Activated naive CD4-positive, alpha-beta T cell treated with anti-CD3 and anti-CD28 coated beads, Interleukin-2, amount 50 U/mL, for 72 hours (primary cell): ENCODE results near the gene DDI2. TPM values are rescaled to one million over a fixed set of nuclear protein-coding genes. Genes with fewer than 3 reads are reported as not detected.
"Not testable (repeated sequence)": the region's sequence is repeated elsewhere in the genome, so short reads cannot be mapped to it uniquely, and the experiment has no call there.

Experiments used
- ATAC-seq, 2 donors: fragments of 150-1000 bp; cut with Tn5 transposase; 2 replicates each; pipeline ENCODE4 v1.10.0; 2021; ENCODE audit warnings: mild to moderate bottlenecking in 2 of 2, moderate library complexity in 2 of 2
- DNase-seq, 2 donors: peaks; one replicate each; pipeline ENCODE4 v3.0.0; 2021 to 2022; ENCODE audit warnings: low spot score in 2 of 2
- H3K27ac Mint-ChIP-seq, 2 donors: one replicate each; pipeline ENCODE4 v1.8.0; 2022; ENCODE audit warnings: mild to moderate bottlenecking in 2 of 2, mixed read lengths in 2 of 2
- H3K36me3 Mint-ChIP-seq, 2 donors: one replicate each; pipeline ENCODE4 v1.8.0; 2022; ENCODE audit warnings: mixed read lengths in 2 of 2
- H3K9me3 Mint-ChIP-seq, 2 donors: one replicate each; pipeline ENCODE4 v1.8.0; 2022; ENCODE audit warnings: mixed read lengths in 2 of 2
- total RNA-seq, 2 donors: library from RNA; stranded (reverse); gene quantifications; one replicate each; pipeline ENCODE4 v1.2.3, GENCODE V29; 2022

The DDI2 gene
- total RNA-seq, 2 donors from 2014 or later = 23.9 to 32.2 TPM

- H3K9me3 Mint-ChIP-seq = no peaks in the 10 kb centered on the region
- H3K36me3 Mint-ChIP-seq = peaks cover 2 to 13% of the 10 kb centered on the region in 2 donors
- ATAC-seq (no peak), DNase-seq (no peak)
- peak overlapping the region in 1 of 2 donors; percentile 57 for H3K27ac Mint-ChIP-seq
Measured at GRCh38 chr1:15623435-15623834, 6.2 kb downstream of the DDI2 start.

- Mint-ChIP-seq H3K9me3 (no peaks in the 10 kb centered on the region), H3K36me3 (peaks cover 0 to 7% of the 10 kb centered on the region in 2 donors), H3K27ac (peak overlapping the region in 1 of 2 donors; percentile 10)
- ATAC-seq (peak in 1 of 2 donors; percentile 35), DNase-seq (no peak)
Measured at GRCh38 chr1:15624133-15624714, 7.0 kb downstream of the DDI2 start.

- Mint-ChIP-seq H3K9me3 (no peaks in the 10 kb centered on the region), H3K36me3 (peaks cover 0 to 13% of the 10 kb centered on the region in 2 donors), H3K27ac (no peak overlapping the region)
- ATAC-seq (no peak), DNase-seq (no peak)
Measured at GRCh38 chr1:15625056-15625917, 8.0 kb downstream of the DDI2 start.

- DNase-seq = no peak
- H3K9me3 Mint-ChIP-seq = no peaks in the 10 kb centered on the region
- ATAC-seq = no peak
- peak overlapping the region in 1 of 2 donors; percentile 61 for H3K27ac Mint-ChIP-seq
- peaks cover 0 to 24% of the 10 kb centered on the region in 2 donors for H3K36me3 Mint-ChIP-seq
Measured at GRCh38 chr1:15626269-15626950, 9.2 kb downstream of the DDI2 start.

- H3K36me3 Mint-ChIP-seq = peaks cover 0 to 28% of the 10 kb centered on the region in 2 donors
- DNase-seq (no peak), ATAC-seq (peak; percentile 73 to 76)
- peak overlapping the region; percentile 2 to 30 for H3K27ac Mint-ChIP-seq
- no peaks in the 10 kb centered on the region for H3K9me3 Mint-ChIP-seq
Measured at GRCh38 chr1:15627343-15627988, 10.2 kb downstream of the DDI2 start.

DNA sequence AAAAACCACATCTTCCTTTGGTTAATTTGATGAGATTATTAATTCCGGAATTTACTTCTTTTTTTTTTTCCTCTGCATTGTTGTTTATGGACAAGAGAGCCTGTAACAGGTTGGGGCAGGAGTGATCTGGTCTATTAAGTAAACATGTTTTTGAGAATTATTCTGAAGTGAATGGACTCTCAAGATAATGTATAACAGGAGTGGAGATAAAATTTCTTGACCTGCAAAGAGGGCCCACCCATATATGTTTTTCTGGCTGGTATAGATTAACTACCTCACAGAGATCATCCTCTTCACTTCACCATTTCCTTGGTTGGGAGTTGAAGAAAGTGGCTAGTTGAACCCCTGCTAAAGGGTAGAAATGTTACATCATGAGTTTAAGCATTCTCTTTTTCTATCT is 10.7 kb downstream of the DDI2 start:
- no peaks in the 10 kb centered on the region for H3K9me3 Mint-ChIP-seq
- no peak for DNase-seq
- no peak for ATAC-seq
- H3K36me3 Mint-ChIP-seq = peaks cover 0 to 22% of the 10 kb centered on the region in 2 donors
- peak overlapping the region; percentile 2 to 30 for H3K27ac Mint-ChIP-seq

GRCh38 chr1:15633756-15634420 is 16.6 kb downstream of the DDI2 start:
- ATAC-seq (no peak), DNase-seq (no peak)
- H3K36me3 Mint-ChIP-seq = peaks cover 0 to 32% of the 10 kb centered on the region in 2 donors
- no peak overlapping the region for H3K27ac Mint-ChIP-seq
- H3K9me3 Mint-ChIP-seq = no peaks in the 10 kb centered on the region

- DNase-seq (no peak), ATAC-seq (no peak)
- H3K9me3 Mint-ChIP-seq = no peaks in the 10 kb centered on the region
- H3K27ac Mint-ChIP-seq = no peak overlapping the region
- peaks cover 0 to 15% of the 10 kb centered on the region in 2 donors for H3K36me3 Mint-ChIP-seq
Measured at GRCh38 chr1:15636436-15636835, 19.2 kb downstream of the DDI2 start.

DNA sequence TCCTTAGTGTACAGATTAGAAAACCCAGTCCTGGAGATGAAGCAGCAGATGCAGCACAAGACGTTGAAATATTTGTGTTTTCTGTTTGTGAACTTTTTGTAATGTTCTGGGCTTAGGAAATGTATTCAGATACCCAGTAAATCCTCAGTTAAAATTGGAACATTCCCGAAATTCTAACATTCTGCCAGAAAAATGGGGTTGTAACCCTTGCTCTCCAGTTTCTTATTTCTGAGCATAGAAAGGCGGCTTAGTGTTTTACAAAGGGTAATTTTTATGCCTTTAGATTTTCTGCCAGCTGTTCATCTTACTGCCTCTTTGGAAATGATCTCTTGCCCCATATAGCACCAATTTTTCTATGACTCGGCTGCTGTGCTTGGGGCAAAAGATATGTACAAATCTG is 20.6 kb downstream of the DDI2 start:
- DNase-seq (no peak), ATAC-seq (no peak)
- Mint-ChIP-seq H3K27ac (no peak overlapping the region), H3K9me3 (no peaks in the 10 kb centered on the region), H3K36me3 (peaks cover 6 to 18% of the 10 kb centered on the region in 2 donors)

DNA sequence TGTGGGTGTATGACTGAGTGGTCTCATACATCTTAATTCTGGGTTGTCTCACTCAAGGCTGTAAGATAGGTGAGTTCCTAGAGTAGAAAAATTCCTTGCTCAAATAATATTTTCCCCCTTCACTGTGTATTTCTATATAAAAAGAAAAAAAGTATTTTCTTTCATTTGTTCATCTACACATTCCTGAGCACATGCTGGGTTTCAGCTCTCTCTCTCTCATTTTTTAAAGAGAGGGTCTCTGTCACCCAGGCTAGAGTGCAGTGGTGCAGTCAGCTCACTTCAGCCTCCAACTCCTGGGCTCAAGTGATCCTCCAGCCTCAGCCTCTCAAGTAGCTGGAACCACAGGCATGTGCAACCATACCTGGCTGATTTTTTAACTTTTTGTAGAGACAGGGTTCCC is 22.0 kb downstream of the DDI2 start:
- peaks cover 6 to 23% of the 10 kb centered on the region in 2 donors for H3K36me3 Mint-ChIP-seq
- DNase-seq (no peak), ATAC-seq (no peak)
- no peaks in the 10 kb centered on the region for H3K9me3 Mint-ChIP-seq
- H3K27ac Mint-ChIP-seq = no peak overlapping the region

DNA sequence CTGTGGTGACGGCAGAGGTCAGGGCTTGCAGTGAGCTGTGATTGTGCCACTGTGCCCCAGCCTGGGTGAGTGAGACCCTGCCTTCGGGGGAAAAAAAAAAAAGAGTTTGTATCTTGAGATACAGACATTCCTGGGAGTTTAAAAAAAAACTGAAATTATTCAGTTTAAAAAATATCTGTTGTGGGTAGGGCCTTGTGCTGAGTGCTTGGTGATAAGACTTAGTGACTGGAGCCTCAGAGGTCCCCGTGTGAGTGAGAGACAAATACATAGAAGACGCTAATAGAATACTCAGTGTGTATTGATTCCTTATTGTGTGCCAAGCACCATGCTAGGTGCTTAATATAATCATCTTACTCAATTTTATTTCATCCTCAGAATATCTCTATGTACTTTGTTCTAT is 22.7 kb downstream of the DDI2 start:
- no peaks in the 10 kb centered on the region for H3K9me3 Mint-ChIP-seq
- peak overlapping the region; percentile 17 to 27 for H3K27ac Mint-ChIP-seq
- ATAC-seq = no peak
- no peak for DNase-seq
- H3K36me3 Mint-ChIP-seq = peaks cover 6 to 19% of the 10 kb centered on the region in 2 donors

GRCh38 chr1:15640667-15641066 is 23.4 kb downstream of the DDI2 start:
- ATAC-seq (no peak), DNase-seq (no peak)
- Mint-ChIP-seq H3K27ac (peak overlapping the region; percentile 0 to 17), H3K36me3 (peaks cover 6 to 25% of the 10 kb centered on the region in 2 donors), H3K9me3 (no peaks in the 10 kb centered on the region)

DNA sequence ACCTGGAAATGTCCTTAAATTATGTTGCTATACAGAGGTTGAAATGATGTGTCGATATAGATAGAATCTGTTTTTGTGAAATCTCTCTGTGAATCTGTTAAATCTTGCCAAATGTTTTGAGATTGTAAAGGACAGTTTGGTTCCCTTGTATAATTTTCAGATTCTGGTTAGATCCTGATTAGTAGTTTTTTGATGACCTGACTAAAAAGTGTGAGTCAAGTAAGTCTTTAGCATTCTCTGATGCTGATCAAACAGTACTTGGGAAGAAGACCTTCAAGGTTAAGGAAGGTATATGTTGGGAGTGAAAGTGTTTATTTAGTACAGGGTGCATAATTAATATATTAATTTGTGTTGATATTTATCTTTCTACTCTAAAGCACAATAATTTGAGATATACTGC is 32.7 kb downstream of the DDI2 start:
- ATAC-seq = no peak
- no peak for DNase-seq
- Mint-ChIP-seq H3K9me3 (no peaks in the 10 kb centered on the region), H3K27ac (peak overlapping the region in 1 of 2 donors; percentile 85), H3K36me3 (peaks cover 0 to 7% of the 10 kb centered on the region in 2 donors)

- no peak for ATAC-seq
Measured at GRCh38 chr1:15650433-15650832, 33.2 kb downstream of the DDI2 start.

DNA sequence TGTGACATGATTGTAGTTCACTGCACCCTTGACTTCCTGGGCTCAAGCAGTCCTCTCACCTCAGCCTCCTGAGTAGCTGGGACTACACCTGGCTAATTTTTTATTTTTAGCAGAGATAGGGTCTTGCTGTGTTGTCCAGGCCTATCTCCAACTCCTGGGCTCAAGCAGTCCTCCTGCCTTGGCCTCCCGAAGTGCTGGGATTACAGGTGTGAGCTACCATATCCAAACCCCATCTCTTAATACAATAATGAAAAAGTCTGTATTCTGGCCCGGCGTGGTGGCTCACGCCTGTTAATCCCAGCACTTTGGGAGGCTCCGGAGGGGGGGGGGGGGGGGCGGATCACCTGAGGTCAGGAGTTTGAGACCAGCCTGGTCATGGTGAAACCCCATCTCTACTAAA is 34.9 kb downstream of the DDI2 start:
- not testable (repeated sequence) for H3K9me3 Mint-ChIP-seq, DNase-seq, ATAC-seq, H3K36me3 Mint-ChIP-seq, H3K27ac Mint-ChIP-seq

More at GRCh38 chr1:15650433-15650832, 33.2 kb downstream of the DDI2 start:
- Mint-ChIP-seq H3K27ac (no peak overlapping the region), H3K36me3 (peaks cover 0 to 2% of the 10 kb centered on the region in 2 donors), H3K9me3 (no peaks in the 10 kb centered on the region)
- DNase-seq = no peak

DNA sequence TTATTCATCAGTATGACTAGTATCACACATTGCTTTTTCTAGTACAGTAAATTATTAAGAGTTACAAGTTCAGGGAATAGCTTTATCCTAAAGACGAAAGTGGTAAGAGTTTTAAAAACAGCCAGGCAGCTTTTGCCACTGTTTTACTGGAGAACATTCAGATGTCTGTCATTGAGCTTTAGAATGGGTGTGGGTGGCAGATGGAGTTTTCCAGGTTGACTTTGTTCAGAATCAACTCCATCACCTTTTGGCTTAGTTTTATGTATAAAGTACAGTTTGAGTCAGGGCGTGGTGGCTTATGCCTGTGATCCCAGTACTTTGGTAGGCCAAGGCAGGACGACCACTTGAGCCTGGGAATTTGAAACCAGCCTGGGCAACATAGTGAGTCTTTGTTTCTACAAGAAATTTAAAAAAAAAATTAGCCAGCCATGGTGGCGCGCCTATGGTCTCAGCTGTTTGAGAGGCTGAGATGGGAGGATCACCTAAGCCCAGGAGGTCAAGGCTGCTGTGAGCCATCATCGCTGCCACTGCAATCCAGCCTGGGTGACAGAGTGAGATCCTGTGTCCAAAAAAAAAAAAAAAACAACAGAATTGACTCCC is 36.9 kb downstream of the DDI2 start:
- DNase-seq (no peak), ATAC-seq (no peak)
- Mint-ChIP-seq H3K9me3 (no peaks in the 10 kb centered on the region), H3K36me3 (no peaks in the 10 kb centered on the region), H3K27ac (peak overlapping the region in 1 of 2 donors; percentile 72)
